ENCODE measurements around the gene BICRAL. TPM values are rescaled to one million over a fixed set of nuclear protein-coding genes. Genes with fewer than 3 reads are reported as not detected.

Gene BICRAL
- total and polyA plus RNA-seq, 9 of the 15 experiments (the other 6 are each of a cell fraction or from before 2014, with no cell fraction given) = 1.2 to 11.9 (median 5.6) TPM

DNA sequence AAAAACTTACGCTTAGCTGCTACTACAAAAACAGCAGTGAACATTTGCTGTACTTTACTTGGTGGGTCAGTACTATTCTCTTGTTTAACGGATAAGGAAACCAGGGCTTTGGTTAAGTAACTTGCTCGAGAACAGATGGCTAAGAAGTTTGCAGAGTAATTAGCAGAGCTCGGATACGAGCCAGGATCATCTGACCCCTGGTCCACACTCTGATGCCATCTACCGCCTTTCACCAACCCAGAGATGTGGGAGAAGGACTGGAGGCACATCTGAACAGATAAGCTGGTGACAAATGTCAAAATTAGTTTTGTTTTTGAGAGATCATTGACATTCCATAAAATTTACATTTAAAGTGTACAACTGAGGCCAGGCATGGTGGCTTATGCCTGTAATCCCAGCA lies 78.6 kb downstream of the BICRAL start:
- no peaks in the 10 kb centered on the region for H3K4me1 ChIP-seq (replicated peaks in 1 of 2; ENCODE audit: control insufficient read depth in 2 of 2, insufficient read depth in 2 of 2, low read length in 2 of 2)
- no peak overlapping the region for H3K9ac ChIP-seq (ENCODE audit: insufficient read depth in 1 of 2, low read depth in 2 of 2, low read length in 2 of 2)
- in situ Hi-C loops (cut with MboI) = no loop called here
- H3K4me3 ChIP-seq = no peak overlapping the region
- peaks cover 61% of the 10 kb centered on the region; the same call in 2 of the 3 replicates for H3K36me3 ChIP-seq (ENCODE audit: control insufficient read depth, insufficient read depth, low read length)
- BruUV-seq (replicated peaks) = no TSS peak
- H3K4me2 ChIP-seq (ENCODE audit: insufficient read depth, low read length) = no peak overlapping the region
- ATAC-seq (no peak), DNase-seq (ENCODE audit: extremely low read depth in 1 of 4, low spot score in 3 of 4) (no peak), FAIRE-seq (no peak)
- H3K9me1 ChIP-seq (ENCODE audit: control insufficient read depth, insufficient read depth, low read length) = no peaks in the 10 kb centered on the region
- no peaks in the 10 kb centered on the region for H3K9me3 ChIP-seq (replicated peaks; ENCODE audit: control insufficient read depth, insufficient read depth, low read depth, low read length)
- TF ChIP-seq, protein P1, sequence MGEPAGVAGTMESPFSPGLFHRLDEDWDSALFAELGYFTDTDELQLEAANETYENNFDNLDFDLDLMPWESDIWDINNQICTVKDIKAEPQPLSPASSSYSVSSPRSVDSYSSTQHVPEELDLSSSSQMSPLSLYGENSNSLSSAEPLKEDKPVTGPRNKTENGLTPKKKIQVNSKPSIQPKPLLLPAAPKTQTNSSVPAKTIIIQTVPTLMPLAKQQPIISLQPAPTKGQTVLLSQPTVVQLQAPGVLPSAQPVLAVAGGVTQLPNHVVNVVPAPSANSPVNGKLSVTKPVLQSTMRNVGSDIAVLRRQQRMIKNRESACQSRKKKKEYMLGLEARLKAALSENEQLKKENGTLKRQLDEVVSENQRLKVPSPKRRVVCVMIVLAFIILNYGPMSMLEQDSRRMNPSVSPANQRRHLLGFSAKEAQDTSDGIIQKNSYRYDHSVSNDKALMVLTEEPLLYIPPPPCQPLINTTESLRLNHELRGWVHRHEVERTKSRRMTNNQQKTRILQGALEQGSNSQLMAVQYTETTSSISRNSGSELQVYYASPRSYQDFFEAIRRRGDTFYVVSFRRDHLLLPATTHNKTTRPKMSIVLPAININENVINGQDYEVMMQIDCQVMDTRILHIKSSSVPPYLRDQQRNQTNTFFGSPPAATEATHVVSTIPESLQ (CRISPR knock-in tag; IDR thresholded peaks at IDR 0.05) = no peak
- TF ChIP-seq ZSCAN32 (CRISPR knock-in tag; IDR thresholded peaks at IDR 0.05) (no peak), JUND (IDR thresholded peaks at IDR 0.05; ENCODE audit: borderline replicate concordance, low read depth, low read length) (no peak), JUND (tag; IDR thresholded peaks at IDR 0.05; ENCODE audit: borderline replicate concordance, low read depth, low read length) (no peak), ZFP36 (IDR thresholded peaks at IDR 0.05; ENCODE audit: low read depth, low read length, partially characterized antibody) (no peak), NR4A1 (CRISPR knock-in tag; IDR thresholded peaks at IDR 0.05) (no peak), NR4A1 (tag; IDR thresholded peaks at IDR 0.05) (no peak), MCM5 (IDR thresholded peaks at IDR 0.05; ENCODE audit: low read depth) (no peak), MAFG (tag; conservative IDR thresholded peaks at IDR 0.05) (no peak), SP2 (IDR thresholded peaks at IDR 0.05; ENCODE audit: extremely low read depth, low read depth, low read length, poor library complexity, severe bottlenecking) (no peak), HDGF (IDR thresholded peaks at IDR 0.05) (no peak), ZNF699 (CRISPR knock-in tag; IDR thresholded peaks at IDR 0.05; ENCODE audit: insufficient replicate concordance) (no peak), STAT5A (IDR thresholded peaks at IDR 0.05; ENCODE audit: borderline replicate concordance, low read length) (no peak)
- TF ChIP-seq, protein P2, sequence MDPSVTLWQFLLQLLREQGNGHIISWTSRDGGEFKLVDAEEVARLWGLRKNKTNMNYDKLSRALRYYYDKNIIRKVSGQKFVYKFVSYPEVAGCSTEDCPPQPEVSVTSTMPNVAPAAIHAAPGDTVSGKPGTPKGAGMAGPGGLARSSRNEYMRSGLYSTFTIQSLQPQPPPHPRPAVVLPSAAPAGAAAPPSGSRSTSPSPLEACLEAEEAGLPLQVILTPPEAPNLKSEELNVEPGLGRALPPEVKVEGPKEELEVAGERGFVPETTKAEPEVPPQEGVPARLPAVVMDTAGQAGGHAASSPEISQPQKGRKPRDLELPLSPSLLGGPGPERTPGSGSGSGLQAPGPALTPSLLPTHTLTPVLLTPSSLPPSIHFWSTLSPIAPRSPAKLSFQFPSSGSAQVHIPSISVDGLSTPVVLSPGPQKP (CRISPR knock-in tag; IDR thresholded peaks at IDR 0.05) = no peak
- TF ChIP-seq, protein P3, sequence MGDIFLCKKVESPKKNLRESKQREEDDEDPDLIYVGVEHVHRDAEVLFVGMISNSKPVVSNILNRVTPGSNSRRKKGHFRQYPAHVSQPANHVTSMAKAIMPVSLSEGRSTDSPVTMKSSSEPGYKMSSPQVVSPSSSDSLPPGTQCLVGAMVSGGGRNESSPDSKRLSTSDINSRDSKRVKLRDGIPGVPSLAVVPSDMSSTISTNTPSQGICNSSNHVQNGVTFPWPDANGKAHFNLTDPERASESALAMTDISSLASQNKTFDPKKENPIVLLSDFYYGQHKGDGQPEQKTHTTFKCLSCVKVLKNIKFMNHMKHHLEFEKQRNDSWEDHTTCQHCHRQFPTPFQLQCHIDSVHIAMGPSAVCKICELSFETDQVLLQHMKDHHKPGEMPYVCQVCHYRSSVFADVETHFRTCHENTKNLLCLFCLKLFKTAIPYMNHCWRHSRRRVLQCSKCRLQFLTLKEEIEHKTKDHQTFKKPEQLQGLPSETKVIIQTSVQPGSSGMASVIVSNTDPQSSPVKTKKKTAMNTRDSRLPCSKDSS (IDR thresholded peaks at IDR 0.05; ENCODE audit: low read depth, partially characterized antibody) = no peak
- TF ChIP-seq, protein P4, sequence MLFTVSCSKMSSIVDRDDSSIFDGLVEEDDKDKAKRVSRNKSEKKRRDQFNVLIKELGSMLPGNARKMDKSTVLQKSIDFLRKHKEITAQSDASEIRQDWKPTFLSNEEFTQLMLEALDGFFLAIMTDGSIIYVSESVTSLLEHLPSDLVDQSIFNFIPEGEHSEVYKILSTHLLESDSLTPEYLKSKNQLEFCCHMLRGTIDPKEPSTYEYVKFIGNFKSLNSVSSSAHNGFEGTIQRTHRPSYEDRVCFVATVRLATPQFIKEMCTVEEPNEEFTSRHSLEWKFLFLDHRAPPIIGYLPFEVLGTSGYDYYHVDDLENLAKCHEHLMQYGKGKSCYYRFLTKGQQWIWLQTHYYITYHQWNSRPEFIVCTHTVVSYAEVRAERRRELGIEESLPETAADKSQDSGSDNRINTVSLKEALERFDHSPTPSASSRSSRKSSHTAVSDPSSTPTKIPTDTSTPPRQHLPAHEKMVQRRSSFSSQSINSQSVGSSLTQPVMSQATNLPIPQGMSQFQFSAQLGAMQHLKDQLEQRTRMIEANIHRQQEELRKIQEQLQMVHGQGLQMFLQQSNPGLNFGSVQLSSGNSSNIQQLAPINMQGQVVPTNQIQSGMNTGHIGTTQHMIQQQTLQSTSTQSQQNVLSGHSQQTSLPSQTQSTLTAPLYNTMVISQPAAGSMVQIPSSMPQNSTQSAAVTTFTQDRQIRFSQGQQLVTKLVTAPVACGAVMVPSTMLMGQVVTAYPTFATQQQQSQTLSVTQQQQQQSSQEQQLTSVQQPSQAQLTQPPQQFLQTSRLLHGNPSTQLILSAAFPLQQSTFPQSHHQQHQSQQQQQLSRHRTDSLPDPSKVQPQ (CRISPR knock-in tag; IDR thresholded peaks at IDR 0.05; ENCODE audit: borderline replicate concordance) = no peak
- WGBS (ENCODE audit: insufficient coverage, low coverage, missing lambda C conversion rate) = 91% methylated on average over 6 of the region's 6 CpGs
- ChIA-PET CTCF (ENCODE audit: low intra/inter-chr PET ratio) (no interaction called here), POLR2A (interaction anchor here (0.5 to 1.2 kb wide), 3 partner anchors 19 to 447 kb away, joined by 3 to 4 read pairs (median 3); partner anchors contain the start of gene RPL7L1)
- H3K27me3 ChIP-seq (ENCODE audit: control insufficient read depth in 2 of 2, insufficient read depth in 2 of 2, low read length in 2 of 2) = no peaks in the 10 kb centered on the region
- no peak overlapping the region for H2AFZ ChIP-seq (ENCODE audit: low read depth, low read length)
- no peaks in the 10 kb centered on the region for H4K20me1 ChIP-seq (replicated peaks; ENCODE audit: control insufficient read depth, insufficient read depth, low read length)
- H3K79me2 ChIP-seq (ENCODE audit: control insufficient read depth, insufficient read depth, low read length) = no peaks in the 10 kb centered on the region
- intact Hi-C loops (cut with micrococcal nuclease) = no loop called here
- no peak overlapping the region for H3K27ac ChIP-seq (ENCODE audit: extremely low read depth, low read depth, low read length)

Measured in K562 (cell line).